Epithelial cell of proximal tubule (primary cell): ENCODE measurements around the gene USP8. TPM values are rescaled to one million over a fixed set of nuclear protein-coding genes. Genes with fewer than 3 reads are reported as not detected.

Experiments
- DNase-seq: peaks from one replicate; pipeline ENCODE4 v3.0.0-alpha.2; 2011; ENCODE audit warnings: low read depth
- H3K4me3 ChIP-seq: 2 replicates; pipeline ENCODE4 v1.5.1; 2011; ENCODE audit warnings: low read depth, mild to moderate bottlenecking, low read length
- total RNA-seq: library from RNA; depleted of rRNA; stranded (reverse); fragments of >200 nt; gene quantifications from 2 replicates; pipeline ENCODE4 v1.2.3, GENCODE V29; 2015
- TF ChIP-seq, protein P1 (sequence below): conservative IDR thresholded peaks from 2 replicates; pipeline ENCODE4 v1.5.1; 2012; ENCODE audit warnings: low read depth, mild to moderate bottlenecking, low read length

Gene USP8
- total RNA-seq, 1 donor from 2014 or later: 35.1 TPM

DNA sequence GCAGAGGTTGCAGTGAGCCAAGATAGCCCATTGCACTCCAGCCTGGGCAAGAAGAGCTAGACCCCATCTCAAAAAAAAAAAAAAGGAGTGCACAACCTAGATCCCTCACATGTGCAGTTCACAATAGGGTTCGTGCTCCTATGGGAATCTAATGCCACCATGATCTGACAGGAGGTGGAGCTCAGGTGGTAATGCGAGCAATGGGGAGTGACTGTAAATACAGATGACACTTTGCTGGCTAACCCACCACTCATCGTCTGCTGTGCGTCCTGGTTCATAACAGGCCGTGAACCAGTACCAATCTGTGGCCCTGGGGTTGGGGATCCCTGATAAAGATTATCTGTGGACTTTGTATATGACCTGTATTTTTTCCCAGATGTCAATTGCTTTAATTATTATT is 16.7 kb downstream of the USP8 start:
- no peak for DNase-seq
- H3K4me3 ChIP-seq: no peak overlapping the region
- TF ChIP-seq, protein P1, sequence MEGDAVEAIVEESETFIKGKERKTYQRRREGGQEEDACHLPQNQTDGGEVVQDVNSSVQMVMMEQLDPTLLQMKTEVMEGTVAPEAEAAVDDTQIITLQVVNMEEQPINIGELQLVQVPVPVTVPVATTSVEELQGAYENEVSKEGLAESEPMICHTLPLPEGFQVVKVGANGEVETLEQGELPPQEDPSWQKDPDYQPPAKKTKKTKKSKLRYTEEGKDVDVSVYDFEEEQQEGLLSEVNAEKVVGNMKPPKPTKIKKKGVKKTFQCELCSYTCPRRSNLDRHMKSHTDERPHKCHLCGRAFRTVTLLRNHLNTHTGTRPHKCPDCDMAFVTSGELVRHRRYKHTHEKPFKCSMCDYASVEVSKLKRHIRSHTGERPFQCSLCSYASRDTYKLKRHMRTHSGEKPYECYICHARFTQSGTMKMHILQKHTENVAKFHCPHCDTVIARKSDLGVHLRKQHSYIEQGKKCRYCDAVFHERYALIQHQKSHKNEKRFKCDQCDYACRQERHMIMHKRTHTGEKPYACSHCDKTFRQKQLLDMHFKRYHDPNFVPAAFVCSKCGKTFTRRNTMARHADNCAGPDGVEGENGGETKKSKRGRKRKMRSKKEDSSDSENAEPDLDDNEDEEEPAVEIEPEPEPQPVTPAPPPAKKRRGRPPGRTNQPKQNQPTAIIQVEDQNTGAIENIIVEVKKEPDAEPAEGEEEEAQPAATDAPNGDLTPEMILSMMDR: no peak

DNA sequence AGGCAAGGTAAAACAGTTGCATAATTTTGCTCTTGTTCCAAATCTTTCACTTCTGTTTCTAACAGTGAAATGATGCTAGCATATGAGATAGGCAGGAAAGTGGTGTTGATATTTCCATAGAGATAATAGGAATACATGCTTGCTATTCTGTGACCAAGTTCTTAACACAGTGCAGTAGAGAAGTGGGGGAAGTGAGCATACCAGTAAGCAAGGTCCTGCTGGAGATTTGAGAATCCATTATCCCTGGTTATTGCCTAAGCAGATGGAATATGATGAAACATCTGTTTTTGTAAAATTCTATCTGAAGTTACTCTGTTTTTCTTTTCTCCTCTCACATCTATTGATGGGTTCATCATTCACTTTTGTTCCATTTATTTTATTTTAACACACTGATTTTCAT is 28.7 kb downstream of the USP8 start:
- TF ChIP-seq, protein P1: no peak
- no peak overlapping the region for H3K4me3 ChIP-seq

DNA sequence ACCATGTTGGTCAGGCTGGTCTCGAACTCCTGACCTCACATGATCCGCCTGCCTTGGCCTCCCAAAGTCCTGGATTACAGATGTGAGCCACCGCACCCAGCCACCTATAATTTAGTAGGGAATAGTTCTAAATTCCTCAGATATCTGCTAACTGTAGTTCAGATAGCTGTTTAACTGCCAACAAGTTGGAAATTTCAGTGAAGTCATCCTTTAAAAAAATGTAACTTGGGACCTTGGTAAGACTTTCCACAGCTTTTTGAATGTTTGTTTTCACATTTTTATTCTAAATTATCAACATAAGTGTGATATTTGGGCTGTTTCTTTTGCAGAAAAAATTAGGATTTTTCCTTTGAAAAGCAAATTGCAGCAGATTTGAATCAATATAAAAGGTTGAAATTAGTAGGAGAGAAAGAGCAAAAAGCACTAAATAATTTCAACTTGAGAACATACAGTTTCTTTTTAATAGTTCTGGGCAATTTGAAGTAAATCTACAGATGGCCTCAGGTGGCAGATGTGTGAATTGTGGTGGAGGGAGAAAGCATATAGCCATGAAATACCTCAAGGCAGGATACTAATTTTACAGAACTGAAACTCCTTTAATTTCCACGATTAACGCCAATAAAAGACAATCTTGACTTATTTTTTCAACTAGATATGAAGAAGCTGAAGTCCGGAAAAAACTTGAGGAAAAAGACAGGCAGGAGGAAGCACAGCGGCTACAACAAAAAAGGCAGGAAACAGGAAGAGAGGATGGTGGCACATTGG is 34.3 kb downstream of the USP8 start:
- TF ChIP-seq, protein P1: no peak
- DNase-seq: no peak
- H3K4me3 ChIP-seq: no peak overlapping the region

More for the DNA sequence above, 28.7 kb downstream of the USP8 start:
- no peak for DNase-seq

GRCh38 chr15:50463423-50464358 is 39.5 kb downstream of the USP8 start:
- no peak for DNase-seq
- TF ChIP-seq, protein P1: no peak
- H3K4me3 ChIP-seq: no peak overlapping the region

DNA sequence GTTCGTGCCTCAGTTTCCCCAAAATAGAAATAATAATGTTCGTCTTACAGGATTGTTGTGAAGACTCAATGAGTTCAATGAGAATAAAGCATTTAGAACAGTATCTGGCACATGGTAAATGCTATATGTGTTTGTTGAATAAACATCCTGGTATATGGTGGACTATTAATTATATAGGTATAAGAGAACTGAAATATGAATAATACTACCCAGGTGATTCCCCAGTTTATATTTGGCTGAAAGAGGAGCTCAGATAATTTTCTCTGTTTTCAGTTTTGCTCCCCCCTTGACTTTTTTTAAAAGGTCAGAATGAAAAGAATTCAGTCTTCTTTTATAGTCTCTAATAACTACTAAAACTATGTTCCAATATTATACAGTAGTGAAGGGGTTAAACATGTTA is 46.9 kb downstream of the USP8 start:
- no peak overlapping the region for H3K4me3 ChIP-seq
- DNase-seq: no peak
- TF ChIP-seq, protein P1: no peak

DNA sequence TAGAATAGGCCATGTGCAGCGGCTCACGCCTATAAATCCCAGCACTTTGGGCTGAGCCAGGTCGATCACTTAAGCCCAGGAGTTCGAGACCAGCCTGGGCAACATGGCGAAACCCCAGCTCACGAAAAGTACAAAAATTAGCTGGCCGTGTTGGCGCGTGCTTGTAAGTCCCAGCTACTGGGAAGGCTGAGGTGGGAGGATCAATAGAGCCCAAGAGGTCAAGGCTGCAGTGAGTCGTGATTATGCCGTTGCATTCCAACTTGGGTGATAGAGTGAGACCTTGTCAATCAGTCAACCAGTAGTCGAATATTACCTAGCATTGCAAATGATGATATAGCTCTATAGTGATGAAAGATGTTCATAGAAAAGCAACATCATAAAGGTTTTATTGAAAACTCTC is 51.9 kb downstream of the USP8 start:
- no peak overlapping the region for H3K4me3 ChIP-seq
- no peak for DNase-seq
- TF ChIP-seq, protein P1: no peak
